Natural killer cell (primary cell): ENCODE measurements around the gene TRIP12. TPM values are rescaled to one million over a fixed set of nuclear protein-coding genes. Genes with fewer than 3 reads are reported as not detected.

Experiments
- ATAC-seq, 3 donors: fragments of 150-1000 bp in 2 of 3; fragments of 200-7000 bp in 1 of 3; cut with Tn5 transposase; 1 replicate in 1 of 3; 2 replicates in 2 of 3; pipeline ENCODE4 v1.10.0; 2021; ENCODE audit warnings: mild to moderate bottlenecking in 2 of 3, moderate library complexity in 2 of 3
- DNase-seq, 2 donors: peaks; one replicate each; pipeline versions ENCODE4 v3.0.0 to v3.0.0-alpha.2; 2013 to 2021; ENCODE audit warnings: mixed read lengths in 1 of 2
- H3K27ac ChIP-seq: one replicate; pipeline ENCODE4 v1.5.1; 2013; ENCODE audit warnings: mild to moderate bottlenecking, low read length
- H3K27me3 ChIP-seq: one replicate; pipeline ENCODE4 v1.6.1; 2013; ENCODE audit warnings: low read length; ENCODE audit not compliant: control insufficient read depth, insufficient read depth
- H3K36me3 ChIP-seq: one replicate; pipeline ENCODE4 v1.6.1; 2013; ENCODE audit warnings: low read length; ENCODE audit not compliant: control insufficient read depth, insufficient read depth
- H3K4me1 ChIP-seq: one replicate; pipeline ENCODE4 v1.6.1; 2013; ENCODE audit warnings: low read length; ENCODE audit not compliant: control insufficient read depth, insufficient read depth
- H3K4me3 ChIP-seq: one replicate; pipeline ENCODE4 v1.5.1; 2013; ENCODE audit warnings: low read length
- H3K9me3 ChIP-seq: one replicate; pipeline ENCODE4 v1.6.1; 2013; ENCODE audit warnings: low read length; ENCODE audit not compliant: control insufficient read depth, insufficient read depth
- H3K27ac Mint-ChIP-seq, 2 donors: one replicate each; pipeline ENCODE4 v1.8.0; 2022; ENCODE audit warnings: mild to moderate bottlenecking in 2 of 2, mixed read lengths in 2 of 2, moderate library complexity in 1 of 2
- H3K27me3 Mint-ChIP-seq, 2 donors: one replicate each; pipeline ENCODE4 v1.8.0; 2022; ENCODE audit warnings: low read depth in 2 of 2, mixed read lengths in 2 of 2
- H3K36me3 Mint-ChIP-seq: one replicate; pipeline ENCODE4 v1.8.0; 2022; ENCODE audit warnings: mixed read lengths
- H3K4me1 Mint-ChIP-seq, 2 donors: one replicate each; pipeline ENCODE4 v1.8.0; 2022; ENCODE audit warnings: mixed read lengths in 2 of 2
- H3K4me3 Mint-ChIP-seq: one replicate; pipeline ENCODE4 v1.8.0; 2022; ENCODE audit warnings: mild to moderate bottlenecking, moderate library complexity, mixed read lengths
- H3K9me3 Mint-ChIP-seq, 2 donors: one replicate each; pipeline ENCODE4 v1.8.0; 2022; ENCODE audit warnings: mixed read lengths in 2 of 2
- CTCF ChIP-seq: fragments of 200-600 bp; IDR thresholded peaks from one replicate; pipeline ENCODE4 v1.8.0; 2022; ENCODE audit warnings: antibody characterized with exemption
- WGBS: methylation state at CpG from one replicate; pipeline ENCODE4 v1.1.7; 2013; ENCODE audit warnings: missing lambda C conversion rate; ENCODE audit not compliant: insufficient coverage; 5-methylcytosine and 5-hydroxymethylcytosine counted together
- intact Hi-C: fragments of 100-400 bp; cut with micrococcal nuclease; formaldehyde crosslinking; loops from one replicate; pipeline ENCODE4 v1.14.2; 2022
- total RNA-seq, 4 donors: library from RNA; stranded (reverse); fragments of 120-200 nt in 1 of 4; gene quantifications; one replicate each; pipeline versions ENCODE4 v1.2.3 to v1.2.4, GENCODE V29; 2013 to 2022

The TRIP12 gene
- total RNA-seq, 3 donors from 2014 or later (not counting 1 experiment from before 2014, with no cell fraction given) = 295 to 351 (median 325) TPM

- TF ChIP-seq CTCF = no peak
- Mint-ChIP-seq H3K27ac (no peak overlapping the region), H3K4me3 (no peak overlapping the region), H3K4me1 (peaks cover 0 to 4% of the 10 kb centered on the region in 2 donors), H3K27me3 (no peaks in the 10 kb centered on the region), H3K36me3 (peaks cover 12% of the 10 kb centered on the region), H3K9me3 (no peaks in the 10 kb centered on the region)
- H3K27ac ChIP-seq = no peak overlapping the region
- H3K36me3 ChIP-seq = peaks cover 73% of the 10 kb centered on the region
- no peaks in the 10 kb centered on the region for H3K9me3 ChIP-seq
- 98% methylated on average over 4 of the region's 4 CpGs for WGBS
- intact Hi-C loops = no loop called here
- no peak overlapping the region for H3K4me3 ChIP-seq
- H3K27me3 ChIP-seq = no peaks in the 10 kb centered on the region
- ATAC-seq (no peak), DNase-seq (no peak)
- H3K4me1 ChIP-seq = no peaks in the 10 kb centered on the region
These were observed 106.5 kb downstream of the TRIP12 start for GRCh38 chr2:229815342-229815741.

GRCh38 chr2:229810786-229811185 lies 111.0 kb downstream of the TRIP12 start:
- H3K4me1 ChIP-seq = no peaks in the 10 kb centered on the region
- no peak for DNase-seq
- H3K4me3 ChIP-seq = no peak overlapping the region
- intact Hi-C loops = no loop called here
- no peaks in the 10 kb centered on the region for H3K4me1 Mint-ChIP-seq
- peaks cover 89% of the 10 kb centered on the region for H3K36me3 ChIP-seq
- H3K27ac Mint-ChIP-seq = peak overlapping the region in 1 of 2 donors; percentile 40
- H3K36me3 Mint-ChIP-seq = peaks cover 33% of the 10 kb centered on the region
- TF ChIP-seq CTCF = no peak
- ATAC-seq = no peak
- no peak overlapping the region for H3K4me3 Mint-ChIP-seq
- no peaks in the 10 kb centered on the region for H3K27me3 Mint-ChIP-seq
- no peaks in the 10 kb centered on the region for H3K27me3 ChIP-seq
- no peaks in the 10 kb centered on the region for H3K9me3 Mint-ChIP-seq
- H3K27ac ChIP-seq = no peak overlapping the region
- WGBS = 97% methylated on average over 3 of the region's 3 CpGs
- H3K9me3 ChIP-seq = no peaks in the 10 kb centered on the region

- H3K27me3 Mint-ChIP-seq = no peaks in the 10 kb centered on the region
- intact Hi-C loops = loop anchor here (10.0 kb wide), 1 partner anchor 349 kb away; no protein-coding TSS in a partner anchor
- Histone ChIP-seq H3K9me3 (no peaks in the 10 kb centered on the region), H3K27ac (no peak overlapping the region), H3K4me1 (no peaks in the 10 kb centered on the region), H3K36me3 (peaks cover 91% of the 10 kb centered on the region), H3K27me3 (no peaks in the 10 kb centered on the region), H3K4me3 (no peak overlapping the region)
- no peak for ATAC-seq
- TF ChIP-seq CTCF = no peak
- no peak overlapping the region for H3K27ac Mint-ChIP-seq
- H3K4me1 Mint-ChIP-seq = no peaks in the 10 kb centered on the region
- 93% methylated on average over 4 of the region's 6 CpGs for WGBS
- peaks cover 27% of the 10 kb centered on the region for H3K36me3 Mint-ChIP-seq
- H3K4me3 Mint-ChIP-seq = no peak overlapping the region
- no peaks in the 10 kb centered on the region for H3K9me3 Mint-ChIP-seq
- DNase-seq = no peak
These were observed 116.2 kb downstream of the TRIP12 start for GRCh38 chr2:229805559-229805958.

- no peaks in the 10 kb centered on the region for H3K27me3 Mint-ChIP-seq
- peaks cover 21% of the 10 kb centered on the region for H3K36me3 Mint-ChIP-seq
- Histone ChIP-seq H3K4me1 (no peaks in the 10 kb centered on the region), H3K9me3 (no peaks in the 10 kb centered on the region), H3K27me3 (no peaks in the 10 kb centered on the region), H3K27ac (no peak overlapping the region), H3K4me3 (no peak overlapping the region), H3K36me3 (peaks cover 90% of the 10 kb centered on the region)
- intact Hi-C loops = loop anchor here (10.0 kb wide), 1 partner anchor 352 kb away; no protein-coding TSS in a partner anchor
- no peaks in the 10 kb centered on the region for H3K9me3 Mint-ChIP-seq
- ATAC-seq = no peak
- no peaks in the 10 kb centered on the region for H3K4me1 Mint-ChIP-seq
- WGBS = 100% methylated on average over 2 of the region's 5 CpGs
- DNase-seq = no peak
- no peak for TF ChIP-seq CTCF
- H3K27ac Mint-ChIP-seq = peak overlapping the region in 1 of 2 donors; percentile 27
- H3K4me3 Mint-ChIP-seq = no peak overlapping the region
These were observed 119.0 kb downstream of the TRIP12 start for GRCh38 chr2:229802785-229803184.
